MM.1S (cell line): ENCODE results near the gene OSTF1.

Source experiments
- DNase-seq: peaks from one replicate; pipeline ENCODE4 v3.0.0-alpha.2; 2015
- H2AFZ ChIP-seq: fragments of 300-600 bp; sonication (generic); 2 replicates; pipeline ENCODE4 v1.6.0; 2016; ENCODE audit warnings: antibody characterized with exemption, low read length
- H3F3A ChIP-seq: fragments of 300-600 bp; sonication (generic); 2 replicates; pipeline ENCODE4 v1.6.1; 2016; ENCODE audit warnings: mild to moderate bottlenecking, antibody characterized with exemption, low read length, moderate library complexity, mixed read lengths; ENCODE audit not compliant: insufficient read depth
- H3K27ac ChIP-seq: fragments of 300-600 bp; sonication (generic); 2 replicates; pipeline ENCODE4 v1.5.1; 2016; ENCODE audit warnings: mild to moderate bottlenecking, low read length
- H3K27me3 ChIP-seq: fragments of 300-600 bp; sonication (generic); replicated peaks from 2 replicates; pipeline ENCODE4 v1.6.0; 2016; ENCODE audit warnings: low read length; ENCODE audit not compliant: insufficient read depth
- H3K36me3 ChIP-seq: fragments of 300-600 bp; sonication (generic); replicated peaks from 2 replicates; pipeline ENCODE4 v1.6.1; 2016; ENCODE audit warnings: mild to moderate bottlenecking, low read length, mixed read lengths; ENCODE audit not compliant: insufficient read depth
- H3K4me1 ChIP-seq: fragments of 300-600 bp; sonication (generic); 2 replicates; pipeline ENCODE4 v1.6.1; 2016; ENCODE audit warnings: low read length, mixed read lengths
- H3K4me2 ChIP-seq: fragments of 300-600 bp; sonication (generic); 2 replicates; pipeline ENCODE4 v1.6.0; 2016; ENCODE audit warnings: low read depth, low read length
- H3K4me3 ChIP-seq: fragments of 300-600 bp; sonication (generic); 2 replicates; pipeline ENCODE4 v1.5.1; 2016; ENCODE audit warnings: low read length, mixed read lengths
- H3K79me2 ChIP-seq: fragments of 300-600 bp; sonication (generic); 2 replicates; pipeline ENCODE4 v1.6.1; 2016; ENCODE audit warnings: mixed run types, low read length, mixed read lengths
- H3K9ac ChIP-seq: fragments of 300-600 bp; sonication (generic); 2 replicates; pipeline ENCODE4 v1.6.1; 2016; ENCODE audit warnings: low read length, mixed read lengths
- H3K9me2 ChIP-seq: fragments of 300-600 bp; sonication (generic); replicated peaks from 2 replicates; pipeline ENCODE4 v1.6.1; 2016; ENCODE audit warnings: mild to moderate bottlenecking, low read length, mixed read lengths; ENCODE audit not compliant: insufficient read depth
- H3K9me3 ChIP-seq: fragments of 300-600 bp; sonication (generic); replicated peaks from 2 replicates; pipeline ENCODE4 v1.6.1; 2016; ENCODE audit warnings: mild to moderate bottlenecking, low read length, mixed read lengths; ENCODE audit not compliant: insufficient read depth
- H4K20me1 ChIP-seq: fragments of 300-600 bp; sonication (generic); 2 replicates; pipeline ENCODE4 v1.6.1; 2016; ENCODE audit warnings: mild to moderate bottlenecking, low read length, moderate library complexity, mixed read lengths; ENCODE audit not compliant: insufficient read depth
- CTCF ChIP-seq: fragments of 300-600 bp; sonication (generic); IDR thresholded peaks from 2 replicates; pipeline ENCODE4 v1.5.1; 2016; ENCODE audit warnings: antibody characterized with exemption, low read length, mixed read lengths
- EZH2 ChIP-seq: fragments of 300-600 bp; sonication (generic); optimal IDR thresholded peaks from 2 replicates; pipeline ENCODE3; 2017; ENCODE audit warnings: low read depth, mild to moderate bottlenecking, antibody characterized with exemption, low read length, mixed read lengths
- EZH2phosphoT487 ChIP-seq: fragments of 300-600 bp; sonication (generic); IDR thresholded peaks from 2 replicates; pipeline ENCODE4 v1.6.1; 2018; ENCODE audit warnings: antibody characterized with exemption, low read length

Gene OSTF1

GRCh38 chr9:75061169-75061568 is 27.1 kb upstream of the OSTF1 start:
- H3K36me3 ChIP-seq = no peaks in the 10 kb centered on the region; the same call in 1 of the 2 replicates
- no peaks in the 10 kb centered on the region for H3K27me3 ChIP-seq
- H3K79me2 ChIP-seq = no peaks in the 10 kb centered on the region
- H3K4me2 ChIP-seq = no peak overlapping the region
- H3F3A ChIP-seq = no peaks in the 10 kb centered on the region
- H3K27ac ChIP-seq = no peak overlapping the region
- H3K4me3 ChIP-seq = no peak overlapping the region
- H3K4me1 ChIP-seq = no peaks in the 10 kb centered on the region
- H3K9ac ChIP-seq = no peak overlapping the region
- no peaks in the 10 kb centered on the region for H4K20me1 ChIP-seq
- no peaks in the 10 kb centered on the region for H3K9me2 ChIP-seq
- no peak for DNase-seq
- H2AFZ ChIP-seq = no peak overlapping the region
- H3K9me3 ChIP-seq = no peaks in the 10 kb centered on the region
- TF ChIP-seq EZH2 (no peak), CTCF (no peak), EZH2phosphoT487 (no peak)

- no peak overlapping the region for H3K4me2 ChIP-seq
- no peak overlapping the region for H3K27ac ChIP-seq
- H3K9me3 ChIP-seq = no peaks in the 10 kb centered on the region
- H3K9me2 ChIP-seq = no peaks in the 10 kb centered on the region
- no peak overlapping the region for H3K4me3 ChIP-seq
- DNase-seq = no peak
- no peaks in the 10 kb centered on the region for H3K27me3 ChIP-seq
- no peaks in the 10 kb centered on the region for H4K20me1 ChIP-seq
- no peaks in the 10 kb centered on the region for H3K79me2 ChIP-seq
- H2AFZ ChIP-seq = no peak overlapping the region
- no peaks in the 10 kb centered on the region for H3K4me1 ChIP-seq
- no peaks in the 10 kb centered on the region for H3F3A ChIP-seq
- TF ChIP-seq CTCF (no peak), EZH2 (no peak), EZH2phosphoT487 (no peak)
- no peak overlapping the region for H3K9ac ChIP-seq
- H3K36me3 ChIP-seq = no peaks in the 10 kb centered on the region; the same call in 1 of the 2 replicates
Measured at GRCh38 chr9:75063556-75064305, 24.6 kb upstream of the OSTF1 start.

- no peak overlapping the region for H2AFZ ChIP-seq
- no peaks in the 10 kb centered on the region for H3K9me3 ChIP-seq
- DNase-seq = no peak
- H3K9ac ChIP-seq = no peak overlapping the region
- no peaks in the 10 kb centered on the region for H3K4me1 ChIP-seq
- H3K79me2 ChIP-seq = no peaks in the 10 kb centered on the region
- H3K36me3 ChIP-seq = no peaks in the 10 kb centered on the region; the same call in 1 of the 2 replicates
- no peak overlapping the region for H3K4me2 ChIP-seq
- H3K27ac ChIP-seq = no peak overlapping the region
- H3F3A ChIP-seq = no peaks in the 10 kb centered on the region
- H3K27me3 ChIP-seq = no peaks in the 10 kb centered on the region
- H3K4me3 ChIP-seq = no peak overlapping the region
- H4K20me1 ChIP-seq = no peaks in the 10 kb centered on the region
- H3K9me2 ChIP-seq = no peaks in the 10 kb centered on the region
- TF ChIP-seq CTCF = no peak
Measured at GRCh38 chr9:75064307-75065025, 23.8 kb upstream of the OSTF1 start.
